ENCODE measurements around the gene CCDC187. TPM values are rescaled to one million over a fixed set of nuclear protein-coding genes. Genes with fewer than 3 reads are reported as not detected.
"Not testable (repeated sequence)": the region's sequence is repeated elsewhere in the genome, so short reads cannot be mapped to it uniquely, and the experiment has no call there.

The CCDC187 gene
- total RNA-seq, 1 experiment from 2014 or later = 0.05 TPM

DNA sequence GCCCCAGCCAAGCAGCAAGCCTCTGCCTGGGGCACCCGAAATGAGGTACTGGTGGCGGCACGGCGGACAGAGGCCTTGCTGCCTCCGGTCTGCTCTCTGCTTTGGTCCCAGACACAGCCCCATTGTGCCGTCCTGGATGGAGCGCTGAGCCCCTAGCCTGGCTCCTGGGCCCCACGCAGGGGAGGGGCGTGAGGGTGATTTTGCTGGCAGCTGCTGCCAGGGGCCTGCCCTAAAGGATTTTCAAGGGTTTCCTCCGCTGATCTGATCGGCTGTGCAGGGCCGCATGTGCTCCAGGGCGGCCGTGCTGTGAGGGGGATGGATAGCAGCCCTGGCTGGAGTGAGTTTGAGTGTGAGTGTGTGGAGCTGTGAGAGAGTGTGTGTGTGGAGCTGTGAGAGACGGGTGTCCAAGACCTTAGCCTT lies 24.7 kb upstream of the CCDC187 start:
- no peak for DNase-seq (ENCODE audit: extremely low read depth, low read depth)

- no peak for DNase-seq (ENCODE audit: extremely low read depth, low read depth)
Measured at GRCh38 chr9:136328011-136328621, 24.2 kb upstream of the CCDC187 start.

GRCh38 chr9:136327304-136327974 lies 23.5 kb upstream of the CCDC187 start, which contains the start of gene GPSM1:
TSS of gene GPSM1 (plus strand) at chr9:136327539. CDS start at chr9:136327696, 157 bp downstream.
- no peak for DNase-seq (ENCODE audit: extremely low read depth, low read depth)

GRCh38 chr9:136326761-136327303 lies 22.9 kb upstream of the CCDC187 start:
- DNase-seq (ENCODE audit: extremely low read depth, low read depth) = no peak

- no peak for DNase-seq (ENCODE audit: extremely low read depth, low read depth)
Measured at GRCh38 chr9:136326061-136326760, 22.3 kb upstream of the CCDC187 start.

- no peak for DNase-seq (ENCODE audit: extremely low read depth, low read depth)
Measured at GRCh38 chr9:136325358-136325757, 21.5 kb upstream of the CCDC187 start.

- DNase-seq (ENCODE audit: extremely low read depth, low read depth) = no peak
Measured at GRCh38 chr9:136324501-136325300, 20.8 kb upstream of the CCDC187 start.

- DNase-seq (ENCODE audit: extremely low read depth, low read depth) = no peak
Measured at GRCh38 chr9:136323371-136323789, 19.5 kb upstream of the CCDC187 start.

- no peak for DNase-seq (ENCODE audit: extremely low read depth, low read depth)
Measured at GRCh38 chr9:136322756-136323330, 18.9 kb upstream of the CCDC187 start.

DNA sequence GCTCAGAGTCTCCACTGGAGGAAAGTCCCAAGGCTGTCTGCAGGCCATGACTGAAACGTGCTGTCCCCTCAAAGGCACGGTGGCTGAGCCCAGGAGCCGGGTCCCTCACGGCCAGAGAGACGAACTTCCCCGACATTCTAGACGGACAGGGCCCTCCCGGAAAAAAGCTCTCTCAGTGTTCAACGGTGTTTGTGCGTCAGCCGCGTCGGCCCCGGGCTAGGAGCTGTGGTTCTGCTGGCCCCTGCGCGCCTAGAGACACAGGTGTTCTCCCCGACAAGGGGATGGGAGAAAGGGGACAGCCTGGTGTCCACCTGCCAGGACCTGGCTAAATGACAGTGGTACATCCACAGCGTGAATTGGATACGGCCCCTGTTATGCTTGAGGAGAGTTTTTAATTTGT lies 17.7 kb upstream of the CCDC187 start:
- no peak for DNase-seq (ENCODE audit: extremely low read depth, low read depth)

DNA sequence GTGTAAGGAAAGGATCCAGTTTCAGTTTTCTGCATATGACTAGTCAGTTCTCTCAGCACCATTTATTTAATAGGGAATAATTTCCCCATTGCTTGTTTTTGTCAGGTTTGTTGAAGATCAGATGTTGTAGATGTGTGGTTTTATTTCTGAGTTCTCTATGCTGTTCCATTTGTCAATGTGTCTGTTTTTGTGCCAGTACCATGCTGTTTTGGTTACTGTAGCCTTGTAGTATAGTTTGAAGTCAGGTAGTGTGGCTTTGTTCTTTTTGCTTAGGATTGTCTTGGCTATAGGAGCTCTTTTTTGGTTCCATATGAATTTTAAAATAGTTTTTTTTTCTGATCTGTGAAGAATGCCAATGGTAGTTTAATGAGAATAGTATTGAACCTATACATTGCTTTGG lies 17.1 kb upstream of the CCDC187 start:
- DNase-seq (ENCODE audit: extremely low read depth, low read depth) = not testable (repeated sequence)

GRCh38 chr9:136319955-136320354 lies 16.1 kb upstream of the CCDC187 start:
- DNase-seq (ENCODE audit: extremely low read depth, low read depth) = not testable (repeated sequence)

DNA sequence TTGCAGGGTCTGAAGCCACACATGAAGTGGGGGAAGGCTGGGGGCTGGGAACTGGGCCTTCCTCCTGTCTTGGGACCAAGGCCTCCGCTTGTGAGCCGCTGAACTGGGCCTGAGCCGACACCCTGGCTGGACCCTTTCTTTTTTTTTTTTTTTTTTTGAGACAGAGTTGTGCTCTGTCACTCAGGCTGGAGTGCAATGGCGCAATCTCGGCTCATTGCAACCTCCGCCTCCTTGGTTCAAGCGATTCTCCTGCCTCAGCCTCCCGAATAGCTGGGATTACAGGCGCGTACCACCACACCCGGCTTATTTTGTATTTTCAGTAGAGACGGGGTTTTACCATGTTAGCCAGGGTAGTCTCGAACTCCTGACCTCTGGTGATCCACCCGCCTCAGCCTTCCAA lies 15.3 kb upstream of the CCDC187 start:
- not testable (repeated sequence) for DNase-seq (ENCODE audit: extremely low read depth, low read depth)

DNA sequence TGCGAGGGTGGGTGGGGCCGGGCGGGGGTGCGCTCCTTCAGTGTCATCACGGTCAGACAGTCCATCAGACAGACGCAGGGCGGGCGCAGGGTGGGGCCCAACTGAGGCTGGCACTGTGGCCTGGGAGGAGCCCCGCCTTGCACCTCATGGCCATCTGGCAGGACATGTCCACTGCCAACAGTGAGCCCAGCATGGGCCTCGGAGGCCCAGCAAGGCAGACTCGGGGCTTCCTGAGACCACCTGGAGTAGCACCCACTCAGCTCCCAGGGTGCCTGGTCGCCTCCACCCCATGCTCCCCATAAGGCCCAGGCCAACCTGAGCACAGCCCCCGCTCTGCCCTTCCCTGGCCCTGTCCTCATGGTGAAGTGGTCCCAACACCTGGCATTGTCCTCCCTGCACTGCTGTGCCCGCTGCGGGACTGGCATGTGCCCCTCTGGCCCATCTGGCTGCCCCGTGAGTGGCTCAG lies 14.9 kb upstream of the CCDC187 start:
- no peak for DNase-seq (ENCODE audit: extremely low read depth, low read depth)

GRCh38 chr9:136318111-136318775 lies 14.3 kb upstream of the CCDC187 start:
- no peak for DNase-seq (ENCODE audit: extremely low read depth, low read depth)

GRCh38 chr9:136317695-136318094 lies 13.8 kb upstream of the CCDC187 start:
- no peak for DNase-seq (ENCODE audit: extremely low read depth, low read depth)

- DNase-seq (ENCODE audit: extremely low read depth, low read depth) = no peak
Measured at GRCh38 chr9:136316896-136317676, 13.2 kb upstream of the CCDC187 start.

GRCh38 chr9:136316271-136316751 lies 12.4 kb upstream of the CCDC187 start:
- no peak for DNase-seq (ENCODE audit: extremely low read depth, low read depth)

GRCh38 chr9:136314944-136315343 lies 11.1 kb upstream of the CCDC187 start:
- no peak for DNase-seq (ENCODE audit: extremely low read depth, low read depth)

Measured in NCI-H460 (cell line).